ENCODE data around the gene ZNF860.

ZNF860 gene

DNA sequence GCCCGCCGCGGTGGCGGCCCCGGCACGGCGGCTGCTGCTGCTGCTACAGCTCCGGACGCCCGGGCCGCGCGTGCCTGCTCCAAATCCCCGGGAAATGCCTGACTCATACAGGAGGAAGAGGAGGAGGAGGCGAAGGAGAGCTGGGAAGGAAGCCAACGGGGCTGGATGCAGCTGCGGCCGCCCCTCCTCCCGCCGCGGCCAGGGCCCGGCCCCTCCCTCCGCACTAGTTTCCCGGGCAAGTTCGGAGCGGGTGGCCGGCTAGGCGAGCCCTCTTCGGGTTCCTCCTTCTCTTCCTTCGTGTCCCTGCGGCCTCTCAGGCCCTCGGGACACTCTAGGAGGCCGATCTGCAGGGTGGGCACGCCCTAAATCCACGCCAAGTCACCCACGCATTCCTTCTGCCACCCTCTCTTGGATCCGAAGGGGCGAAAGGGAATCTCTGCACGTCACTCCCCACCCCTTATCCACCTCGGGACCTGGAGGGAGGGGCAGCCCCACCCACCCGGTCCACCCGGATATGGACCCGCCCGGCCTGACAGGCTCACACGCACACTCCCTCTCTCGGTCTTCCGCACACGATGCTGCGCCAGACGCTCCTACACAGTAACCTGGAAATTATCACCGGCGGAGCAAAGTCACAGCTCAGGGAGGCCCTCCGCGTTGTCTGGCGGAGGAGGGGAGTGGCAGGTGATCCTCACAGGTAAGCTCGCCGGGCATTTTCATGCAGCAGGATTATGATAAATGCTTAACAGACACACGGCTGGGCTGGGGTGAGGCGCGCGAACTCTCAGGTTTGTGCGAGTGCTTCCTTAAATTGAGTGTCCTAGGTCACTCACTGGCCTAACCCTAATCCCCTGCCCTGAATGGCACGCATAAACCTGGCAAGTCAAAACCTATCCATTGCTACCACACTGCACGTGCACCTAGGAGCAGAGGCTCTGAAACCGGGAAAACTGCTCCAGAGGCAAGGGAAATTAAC, at the start of gene ZNF860, which contains the start of gene OSBPL10:
ZNF860 (plus strand) TSS at position 545 of the 976 bp plus-strand sequence. CDS start 7,330 bp downstream, outside the sequence.
OSBPL10 (minus strand) TSS at position 57 of the 976 bp plus-strand sequence. CDS start 83 bp downstream, outside the sequence.
- DNase-seq: peak; percentile 58 to 96 (median 76)
- intact Hi-C loops (cut with DNase I): no loop called here

DNA sequence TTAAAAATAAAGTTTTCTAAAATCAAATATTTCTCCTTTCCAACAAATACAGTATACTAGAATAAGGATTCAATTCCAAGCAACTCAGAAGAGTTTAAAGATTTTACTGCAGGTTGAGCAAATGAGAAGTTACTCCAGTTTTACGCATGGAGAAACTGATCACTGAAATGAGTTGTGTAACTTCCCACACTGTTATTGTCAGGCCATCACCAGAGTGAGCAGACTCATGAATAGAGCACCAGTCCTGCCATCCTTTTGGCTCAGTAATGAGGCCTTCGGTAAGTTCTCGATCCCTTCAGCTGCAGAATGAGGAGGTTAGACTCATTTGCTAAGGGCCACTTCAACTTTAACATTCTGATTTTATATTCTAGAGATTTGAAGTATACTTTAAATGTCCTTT, 48.6 kb upstream of the ZNF860 start:
- DNase-seq: no peak
- intact Hi-C loops (cut with DNase I): no loop called here

DNA sequence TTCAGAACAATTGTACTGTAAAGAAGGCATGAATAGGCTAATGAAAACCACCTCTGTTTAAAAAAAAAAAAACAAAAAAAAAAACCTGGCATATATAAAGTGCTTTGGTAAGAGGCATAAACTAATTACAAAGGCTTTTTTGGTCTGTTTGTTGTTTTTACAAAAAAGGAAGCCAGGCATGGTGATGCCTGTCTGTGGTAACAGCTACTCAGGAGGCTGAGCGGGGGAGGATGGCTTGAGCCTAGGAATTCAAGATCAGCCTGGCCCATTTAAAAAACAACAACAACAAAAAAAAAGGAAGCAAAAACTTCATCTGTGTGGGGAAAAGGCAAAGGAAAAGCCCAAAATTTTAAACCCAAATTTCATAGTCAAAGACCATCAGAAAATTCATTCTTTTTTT, 47.5 kb upstream of the ZNF860 start:
- no peak for DNase-seq
- intact Hi-C loops (cut with DNase I): no loop called here

DNA sequence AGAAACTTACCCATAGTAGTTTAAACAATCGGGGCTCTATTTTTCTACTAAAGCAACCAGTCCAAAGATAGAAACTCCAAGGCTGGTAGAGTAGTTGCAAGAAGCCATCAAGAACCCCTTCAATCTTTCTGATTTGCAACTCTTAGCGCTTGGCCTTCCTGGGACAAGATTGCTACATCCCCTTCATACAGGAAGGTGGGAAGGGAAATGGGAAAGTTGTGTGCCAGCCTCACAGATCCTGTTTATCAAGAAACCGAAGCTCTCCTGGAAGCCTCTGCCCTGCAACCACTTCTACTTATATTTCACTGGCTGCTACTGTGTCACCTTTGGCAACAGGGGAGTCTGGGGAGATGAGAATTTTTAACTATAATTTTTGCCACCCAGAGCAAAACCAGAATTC, 46.7 kb upstream of the ZNF860 start:
- DNase-seq: no peak
- intact Hi-C loops (cut with DNase I): no loop called here

DNA sequence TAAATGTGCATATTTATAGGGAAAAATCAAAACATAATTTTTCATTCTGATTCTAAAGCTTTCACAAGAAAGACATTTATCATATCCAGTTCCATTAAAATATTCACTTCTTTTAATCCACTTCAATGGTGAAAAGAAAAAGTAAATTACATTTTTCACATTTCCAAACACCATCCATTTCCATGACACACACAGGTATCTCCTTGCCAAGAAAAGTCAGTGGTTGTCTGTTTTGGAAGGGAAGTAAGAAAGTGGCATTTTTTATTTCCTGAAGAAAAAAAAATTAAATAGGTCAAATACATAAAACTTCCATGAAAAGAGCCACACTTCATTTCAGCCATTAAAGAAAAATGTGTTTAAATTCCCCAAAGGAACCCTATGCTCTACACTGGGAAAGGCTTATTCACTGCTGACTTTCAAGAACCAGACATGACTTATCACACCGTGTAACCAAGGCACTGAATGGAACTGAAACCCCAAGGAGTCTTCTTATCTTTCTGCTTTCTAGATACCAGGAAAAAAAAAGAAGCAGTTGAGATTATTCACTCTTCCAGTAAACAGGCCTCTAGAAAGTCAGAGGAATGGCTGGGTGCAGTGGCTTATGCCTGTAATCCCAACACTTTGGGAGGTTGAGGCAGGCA, 45.0 kb upstream of the ZNF860 start:
- intact Hi-C loops (cut with DNase I): no loop called here
- DNase-seq: no peak

DNA sequence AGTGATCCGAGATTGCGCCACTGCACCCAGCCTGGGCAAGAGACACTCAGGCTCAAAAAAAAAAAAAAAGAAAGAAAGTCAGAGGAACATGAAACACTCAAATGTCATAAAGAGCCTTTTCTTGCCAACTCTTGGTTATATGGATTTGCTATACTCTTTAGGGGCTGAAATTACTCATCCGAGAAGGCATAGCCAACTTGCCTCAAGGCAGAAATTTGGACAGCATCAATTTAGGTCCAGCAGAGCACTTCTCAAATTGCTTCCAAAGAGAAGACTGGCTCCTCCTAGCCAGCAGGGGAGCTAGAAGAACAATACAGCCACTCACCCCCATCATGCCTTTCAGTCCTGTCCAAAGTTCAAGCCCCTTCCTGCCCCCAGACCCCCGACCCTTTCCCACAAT, 44.3 kb upstream of the ZNF860 start:
- no peak for DNase-seq
- intact Hi-C loops (cut with DNase I): no loop called here

DNA sequence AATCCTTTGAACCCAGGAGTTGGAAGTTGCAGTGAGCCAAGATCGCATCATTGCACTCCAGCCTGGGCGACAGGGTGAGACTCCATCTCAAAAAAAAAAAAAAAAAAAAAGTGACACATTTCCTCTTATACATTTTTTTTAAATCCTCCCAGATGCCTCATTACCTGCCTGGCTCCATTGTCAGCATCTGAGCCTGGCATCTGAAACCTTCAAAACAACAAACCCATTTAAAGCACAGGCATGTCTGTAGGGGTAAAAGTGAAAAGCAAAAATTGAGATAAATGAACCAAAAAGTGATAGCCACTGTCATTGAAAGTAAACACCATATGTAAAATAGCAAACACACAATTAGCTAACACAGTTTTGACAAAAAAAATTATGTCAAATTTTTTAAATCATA, 39.1 kb upstream of the ZNF860 start:
- intact Hi-C loops (cut with DNase I): no loop called here

DNA sequence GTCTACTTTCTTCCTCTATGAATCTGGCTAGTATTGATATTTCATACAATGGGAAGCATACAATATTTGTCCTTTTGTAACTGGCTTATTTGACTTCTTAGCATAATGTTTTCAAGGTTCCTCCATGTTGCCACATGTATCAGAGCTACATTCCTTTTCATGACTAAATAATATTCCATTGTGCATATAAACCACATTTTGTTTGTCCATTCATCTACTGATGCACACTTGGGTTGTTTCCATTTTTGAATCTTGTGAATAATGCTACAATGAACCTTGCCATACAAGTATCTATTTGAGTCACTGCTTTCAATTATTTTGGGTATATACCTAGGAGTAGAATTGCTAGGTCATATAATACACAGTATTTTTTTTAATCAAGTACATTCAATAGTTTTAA, 38.5 kb upstream of the ZNF860 start:
- DNase-seq: no peak
- intact Hi-C loops (cut with DNase I): no loop called here

More for the DNA sequence above, 39.1 kb upstream of the ZNF860 start:
- no peak for DNase-seq

DNA sequence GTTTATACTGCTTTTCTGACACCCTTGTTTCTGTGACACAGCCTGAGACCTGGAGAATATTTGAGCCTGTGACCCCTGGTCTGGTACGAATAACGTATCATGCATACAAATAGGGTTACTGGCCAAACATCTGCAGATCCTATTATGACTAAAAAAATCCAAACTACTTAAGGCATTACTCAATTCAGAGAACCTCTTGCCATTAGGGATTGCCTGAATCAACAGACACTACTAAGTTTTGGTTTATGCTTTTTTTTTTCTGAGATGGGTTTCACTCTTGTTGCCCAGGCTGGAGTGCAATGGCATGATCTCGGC, 35.9 kb upstream of the ZNF860 start:
- no peak for DNase-seq
- intact Hi-C loops (cut with DNase I): no loop called here

DNA sequence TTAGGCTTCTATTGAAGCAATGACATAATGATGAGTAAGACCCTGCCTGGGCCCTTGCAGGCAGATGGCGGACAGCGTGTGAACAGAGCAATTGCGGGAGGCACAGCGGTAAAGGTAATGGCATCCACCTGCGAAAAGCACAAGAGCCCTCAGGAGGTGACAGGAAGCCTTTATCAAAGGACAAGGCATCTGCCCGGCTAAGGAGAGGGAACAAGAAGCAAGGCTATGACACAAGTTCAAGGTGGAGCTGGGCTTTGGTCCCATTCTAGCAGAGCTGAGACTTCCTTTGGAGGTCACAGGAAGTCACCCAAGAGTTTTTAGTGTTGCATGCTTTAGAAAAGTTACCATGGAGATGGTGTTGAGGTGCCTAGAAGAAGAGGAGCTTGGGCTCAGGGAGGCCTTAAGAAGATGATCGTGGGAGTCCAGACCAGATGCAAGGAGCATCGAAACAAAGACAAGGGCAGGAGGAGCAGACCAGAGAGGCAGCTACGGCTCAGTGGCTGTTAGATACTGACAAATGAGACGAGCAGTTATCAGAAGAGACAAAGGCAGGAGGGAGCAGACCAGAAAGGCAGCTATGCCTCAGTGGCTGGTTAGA, 35.0 kb upstream of the ZNF860 start:
- DNase-seq: no peak
- intact Hi-C loops (cut with DNase I): no loop called here

DNA sequence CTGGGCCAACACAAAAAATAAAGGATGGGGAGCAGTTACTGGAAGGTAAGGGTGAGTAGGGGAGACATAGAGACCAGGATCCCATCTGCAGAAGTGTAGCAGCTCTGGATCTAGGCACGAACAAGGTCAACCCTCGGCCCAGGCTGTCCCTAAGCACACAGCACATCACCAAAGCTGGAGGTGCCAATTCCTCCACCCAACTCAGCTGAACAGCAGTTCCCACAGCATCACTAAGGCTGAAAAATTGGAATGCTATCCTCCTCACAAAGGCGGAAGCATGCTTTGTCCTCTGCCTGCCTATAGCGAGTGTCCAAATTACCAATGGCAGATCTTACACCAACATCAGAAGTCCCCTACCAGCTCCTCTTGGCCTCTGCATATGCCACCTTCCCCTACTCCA, 34.4 kb upstream of the ZNF860 start:
- DNase-seq: no peak
- intact Hi-C loops (cut with DNase I): no loop called here

DNA sequence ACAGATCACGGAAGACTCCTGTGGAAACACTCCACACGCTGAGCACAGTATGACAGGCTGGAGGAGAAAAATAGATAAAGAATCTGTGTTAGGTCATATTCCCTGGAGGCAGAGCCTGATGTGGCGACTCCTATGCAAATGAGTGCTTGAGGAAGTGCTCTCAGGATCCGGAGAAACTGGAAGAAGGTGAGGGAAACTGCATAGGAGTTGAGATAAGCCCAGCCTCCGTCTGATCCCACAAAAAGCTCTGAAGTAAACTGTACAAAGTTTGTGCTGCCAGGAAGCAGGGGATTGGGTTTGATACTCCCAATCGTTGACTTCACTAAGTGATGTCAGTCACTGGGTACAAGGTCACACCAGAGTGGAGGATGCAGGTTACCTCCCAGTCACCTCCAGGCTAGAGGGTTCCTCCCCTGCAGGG, 33.9 kb upstream of the ZNF860 start:
- intact Hi-C loops (cut with DNase I): no loop called here
- DNase-seq: no peak

DNA sequence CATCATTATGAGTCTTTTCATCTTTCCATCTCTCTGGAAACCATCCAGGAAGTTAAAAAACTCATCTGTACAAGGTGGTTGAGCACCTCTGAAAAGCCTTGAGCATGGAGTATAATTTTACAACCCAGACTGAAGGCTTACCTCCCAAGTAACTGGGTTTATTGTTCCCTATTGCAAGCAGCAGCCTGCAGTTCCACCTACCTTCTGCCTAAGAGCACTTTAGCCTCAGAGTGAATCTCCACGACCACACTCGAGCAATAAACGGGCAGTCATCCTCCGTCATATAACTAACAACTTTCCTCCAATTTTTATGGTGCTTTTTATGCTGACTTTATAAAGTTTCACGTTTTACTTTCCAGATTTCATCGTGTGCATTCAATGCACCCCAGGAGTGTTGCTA, 33.3 kb upstream of the ZNF860 start:
- no peak for DNase-seq
- intact Hi-C loops (cut with DNase I): no loop called here

DNA sequence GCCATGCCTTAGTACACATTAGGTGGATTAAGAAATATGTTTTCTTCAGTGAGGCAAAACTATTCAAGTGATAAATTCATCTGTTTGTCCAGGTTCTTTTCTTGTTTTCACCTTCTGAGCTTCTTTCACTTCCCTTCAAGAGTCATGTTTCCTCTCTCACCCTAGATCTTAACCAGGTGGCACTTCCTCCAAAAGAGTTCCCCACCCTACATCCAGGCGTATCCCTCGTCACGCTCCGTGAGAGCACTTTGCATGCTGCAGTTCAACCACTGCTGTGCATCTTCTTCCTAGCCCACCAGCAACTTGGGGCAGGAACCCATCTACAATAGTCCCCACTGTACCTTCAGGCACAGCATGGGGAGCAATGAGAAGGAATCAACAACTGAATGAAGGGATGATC, 29.3 kb upstream of the ZNF860 start:
- no peak for DNase-seq
- intact Hi-C loops (cut with DNase I): no loop called here

DNA sequence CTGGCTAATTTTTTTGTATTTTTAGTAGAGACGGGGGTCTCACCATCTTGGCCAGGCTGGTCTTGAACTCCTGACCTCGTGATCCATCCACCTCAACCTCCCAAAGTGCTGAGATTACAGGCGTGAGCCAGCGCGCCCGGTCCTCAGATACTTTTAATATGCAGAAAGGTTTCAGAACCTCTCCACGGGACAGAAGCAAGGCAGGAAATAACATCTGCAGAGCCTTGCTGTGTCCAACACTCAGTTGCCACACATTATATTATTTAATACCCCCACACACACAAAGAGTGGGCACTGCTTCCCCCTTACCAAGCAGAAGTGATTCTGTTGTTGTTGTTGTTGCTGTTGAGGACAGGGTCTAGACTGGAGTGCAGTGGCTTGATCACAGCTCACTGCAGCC, 28.5 kb upstream of the ZNF860 start:
- intact Hi-C loops (cut with DNase I): no loop called here
- DNase-seq: no peak

DNA sequence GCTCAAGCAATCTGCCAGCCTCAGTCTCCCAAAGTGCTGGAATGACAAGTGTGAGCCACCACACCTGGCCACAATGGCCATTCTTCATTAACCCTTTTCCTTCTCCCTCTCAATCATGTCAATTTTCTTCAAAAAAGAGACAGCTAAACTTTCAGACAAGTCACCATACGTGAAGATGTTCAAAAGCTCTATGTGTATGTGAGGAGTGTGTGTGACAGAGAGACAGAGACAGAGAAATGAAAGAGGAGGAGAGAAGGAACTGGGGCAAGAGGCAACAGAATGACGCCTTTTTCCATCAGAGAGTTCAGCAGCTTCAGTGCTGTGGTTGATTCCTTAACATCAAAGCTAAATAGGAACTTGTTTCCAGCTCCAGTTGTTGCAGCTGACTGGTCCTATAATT, 27.9 kb upstream of the ZNF860 start:
- intact Hi-C loops (cut with DNase I): no loop called here
- no peak for DNase-seq

DNA sequence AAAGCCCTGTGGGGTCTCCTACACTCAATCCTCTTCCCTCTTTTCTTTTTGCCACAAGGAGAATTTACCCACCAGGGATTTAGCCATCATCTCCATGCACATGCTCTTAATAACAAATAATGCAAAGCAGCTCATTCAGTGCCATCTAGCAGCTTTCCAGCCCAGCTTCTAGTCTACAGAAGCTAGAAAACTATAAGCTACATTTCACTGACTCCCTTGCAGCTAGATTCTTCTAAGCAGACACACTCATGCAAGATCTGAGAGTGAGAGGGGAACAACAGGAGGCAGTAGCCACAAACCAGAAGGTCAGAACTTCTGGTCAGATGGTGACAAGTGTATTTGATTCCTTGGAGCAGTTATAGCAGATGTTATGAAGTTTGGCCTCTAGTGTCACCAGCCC, 26.0 kb upstream of the ZNF860 start:
- no peak for DNase-seq
- intact Hi-C loops (cut with DNase I): no loop called here

DNA sequence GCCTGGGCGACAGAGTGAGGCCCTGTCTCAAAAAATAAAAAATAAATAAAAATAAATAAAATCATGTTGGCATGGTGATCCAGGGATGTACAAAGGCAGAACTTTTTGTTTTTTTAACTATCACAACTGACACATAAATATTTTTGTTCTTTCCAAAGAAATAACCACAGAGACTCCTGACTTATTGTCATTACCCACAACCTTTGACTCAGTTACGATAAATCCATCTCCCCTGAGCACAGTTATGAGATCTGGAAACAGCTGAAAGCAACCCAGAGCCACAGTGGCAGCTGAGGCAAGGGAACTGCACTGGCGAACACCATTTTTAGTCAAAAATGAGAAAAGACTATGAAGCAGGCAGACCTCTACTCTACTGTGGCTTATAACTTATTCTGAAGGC, 24.4 kb upstream of the ZNF860 start:
- DNase-seq: no peak
- intact Hi-C loops (cut with DNase I): no loop called here

DNA sequence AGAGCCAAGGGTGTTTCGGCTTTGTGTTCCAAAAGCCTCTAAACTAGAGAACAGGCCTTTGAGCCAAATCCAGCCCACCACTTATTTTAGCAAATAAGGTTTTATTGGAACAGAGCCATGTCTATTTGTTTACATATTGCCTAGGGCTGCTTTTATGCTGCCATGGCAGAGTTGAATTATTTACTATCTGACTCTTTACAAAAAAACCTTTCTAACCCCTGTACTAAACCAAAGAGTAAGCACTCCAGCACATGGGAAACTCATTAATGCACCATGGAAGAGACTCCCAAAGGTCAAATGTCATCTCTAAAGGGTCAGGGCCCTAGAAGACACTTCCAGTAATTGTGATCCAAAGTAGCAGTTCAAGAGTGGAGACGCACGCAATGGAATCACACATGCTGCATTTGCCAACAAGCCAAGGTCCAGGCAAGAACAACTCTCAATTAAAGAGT, 22.8 kb upstream of the ZNF860 start:
- DNase-seq: no peak
- intact Hi-C loops (cut with DNase I): no loop called here

DNA sequence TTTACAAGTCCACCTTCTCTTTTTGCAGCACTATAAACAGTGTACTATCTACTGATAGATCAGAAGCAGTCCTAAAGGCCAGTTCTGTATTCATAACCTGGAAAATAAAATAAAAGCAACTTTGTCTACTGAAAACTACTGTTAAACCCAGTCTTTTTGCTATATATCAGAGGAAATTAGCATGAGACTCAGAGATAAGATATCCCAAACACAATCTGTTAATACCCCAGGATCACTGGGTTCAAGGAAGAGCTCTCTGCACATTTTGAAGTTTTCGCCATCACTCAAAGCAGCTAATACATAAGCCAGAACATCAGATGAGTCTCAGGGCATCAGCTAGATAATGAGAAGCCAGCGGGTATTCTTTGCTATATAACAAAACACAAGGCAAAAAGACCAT, 22.3 kb upstream of the ZNF860 start:
- intact Hi-C loops (cut with DNase I): no loop called here
- no peak for DNase-seq

DNA sequence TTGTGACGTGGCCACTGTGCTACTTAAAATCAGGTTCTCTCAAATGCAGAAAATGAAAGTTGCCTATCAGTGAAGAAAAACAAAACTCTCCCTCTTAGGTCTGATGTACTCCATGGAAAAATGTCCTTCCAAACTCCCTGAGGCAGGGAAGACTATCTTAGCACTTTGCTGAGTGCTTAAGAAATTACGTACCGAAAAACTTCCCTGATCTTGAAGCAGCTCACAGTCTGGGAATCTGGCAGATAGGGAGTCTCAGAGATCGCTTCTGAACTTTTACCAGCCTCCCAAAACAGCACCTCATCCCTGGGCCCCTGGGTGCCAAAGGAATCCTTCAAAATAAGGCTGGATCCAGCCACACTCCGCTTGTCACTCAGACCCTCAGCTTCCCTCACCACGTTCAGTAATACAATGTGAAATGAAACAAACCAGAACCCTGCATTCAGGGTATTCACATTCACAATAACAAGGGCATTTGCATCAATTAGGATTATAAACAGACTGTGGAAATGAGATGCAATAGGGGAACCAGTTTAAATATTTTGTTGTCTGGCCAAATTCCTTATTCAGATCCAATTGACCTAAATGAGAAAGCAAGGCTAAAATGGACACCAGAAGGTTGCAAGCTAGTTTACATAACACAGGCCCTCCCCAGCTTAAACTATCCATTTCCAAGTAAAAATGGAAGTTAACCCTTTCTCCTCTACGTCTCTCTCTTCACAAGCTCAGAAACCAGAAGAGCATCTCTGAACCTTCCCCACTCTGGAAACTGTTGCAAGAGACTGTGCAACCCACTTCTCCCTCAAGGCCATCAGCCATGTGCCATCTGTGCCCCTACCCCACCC, 21.4 kb upstream of the ZNF860 start:
- peak in 2 of 10 donors; percentile 8 to 34 for DNase-seq
- intact Hi-C loops (cut with DNase I): no loop called here

All from posterior cingulate gyrus (tissue), 11 donors.